Psoas muscle (tissue), 8 donors: ENCODE measurements around the gene MRPL3. TPM values are rescaled to one million over a fixed set of nuclear protein-coding genes. Genes with fewer than 3 reads are reported as not detected.

Experiments used
- ATAC-seq, 4 donors: fragments of 200-7000 bp; cut with Tn5 transposase; one replicate each; pipeline ENCODE4 v1.9.1; 2020; ENCODE audit warnings: moderate library complexity in 3 of 4, mild to moderate bottlenecking in 2 of 4
- DNase-seq, 2 donors: peaks; one replicate each; pipeline ENCODE4 v3.0.0-alpha.2; 2020
- H3K27ac ChIP-seq: fragments of 200-600 bp; one replicate; pipeline ENCODE4 v1.8.0; 2022
- H3K27me3 ChIP-seq, 3 donors: fragments of 200-600 bp in 1 of 3; one replicate each; pipeline versions ENCODE4 v1.6.1 to v1.8.0; 2013 to 2022; ENCODE audit warnings: low read length in 2 of 3, mild to moderate bottlenecking in 2 of 3, moderate library complexity in 1 of 3; ENCODE audit not compliant: insufficient read depth in 3 of 3
- H3K36me3 ChIP-seq, 2 donors: fragments of 200-600 bp in 1 of 2; one replicate each; pipeline versions ENCODE4 v1.6.1 to v1.8.0; 2013 to 2022; ENCODE audit warnings: low read depth in 1 of 2, mild to moderate bottlenecking in 1 of 2, moderate library complexity in 1 of 2; ENCODE audit not compliant: insufficient read depth in 1 of 2
- H3K4me1 ChIP-seq: fragments of 200-600 bp; one replicate; pipeline ENCODE4 v1.8.0; 2022
- H3K4me3 ChIP-seq: fragments of 200-600 bp; one replicate; pipeline ENCODE4 v1.8.0; 2022; ENCODE audit warnings: mild to moderate bottlenecking
- H3K9me3 ChIP-seq: fragments of 200-600 bp; one replicate; pipeline ENCODE4 v1.8.0; 2022
- WGBS, 3 donors: extraction: QIAGEN DNeasy Blood & Tissue Kit; methylation state at CpG; one replicate each; pipeline versions ENCODE4 v1.1.6 to v1.1.7; 2013; 5-methylcytosine and 5-hydroxymethylcytosine counted together
- intact Hi-C, 2 donors: fragments of 100-400 bp; cut with DNase I; formaldehyde crosslinking; loops; one replicate each; pipeline versions ENCODE4 v1.11.0 to v1.14.2; 2022
- polyA plus RNA-seq, 3 donors: library from polyadenylated mRNA; stranded (reverse); fragments of 200-250 nt; gene quantifications; one replicate each; pipeline ENCODE4 v1.2.3, GENCODE V29; 2013
- total RNA-seq, 4 donors: library from RNA; stranded (reverse); fragmentation: NEBNext Ultra II Directional in 2 of 4; extraction: Animal tissue kit (Norgen Biotek cat#: 25700) in 2 of 4; gene quantifications; one replicate each; pipeline versions ENCODE4 v1.2.1 to v1.2.4, GENCODE V29; 2021 to 2023
- TF ChIP-seq, protein P1 (sequence below): fragments of 200-600 bp; IDR thresholded peaks from one replicate; pipeline ENCODE4 v1.8.0; 2022; ENCODE audit warnings: antibody characterized with exemption
- donor health status: healthy with polysubstance abuse.
- donor health status: DM: no; HTN: no; CAD: no; lungs with moderate emphysema.
- donor health status: Bipolar disorder and iron deficiency.
- donor health status: healthy.
- donor health status: DM: yes; HTN: yes; CAD: no.
- donor health status: DM: no; HTN: no; CAD: no.
- donor health status: DM: no; HTN: no; CAD: no.
- donor health status: DM: yes; HTN: yes; CAD: no.

The MRPL3 gene
- total and polyA plus RNA-seq, 7 donors, result 53.0 to 156 (median 85.5) TPM

DNA sequence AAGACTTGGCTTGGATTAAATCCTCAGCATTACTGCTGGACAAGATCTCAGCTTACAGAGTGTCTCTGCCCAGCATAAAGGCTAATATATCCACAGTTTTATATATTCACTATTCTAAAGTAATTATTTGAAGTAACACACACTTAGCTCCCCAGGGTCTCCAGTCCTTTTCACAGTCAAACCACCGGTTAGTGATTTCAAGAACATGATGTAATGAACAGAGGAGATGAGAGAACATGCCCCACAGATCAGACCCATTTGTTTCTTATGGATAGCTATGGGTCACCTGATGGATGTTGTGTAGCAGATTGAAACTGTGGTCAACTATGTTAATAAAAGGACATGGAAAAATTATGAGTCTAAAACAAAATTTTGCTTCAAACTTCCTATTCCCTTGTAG, 44.8 kb upstream of the MRPL3 start:
- WGBS, 3 donors, result 63 to 79% (median 71%) methylated on average over 1 of the region's 1 CpG
- TF ChIP-seq, protein P1, sequence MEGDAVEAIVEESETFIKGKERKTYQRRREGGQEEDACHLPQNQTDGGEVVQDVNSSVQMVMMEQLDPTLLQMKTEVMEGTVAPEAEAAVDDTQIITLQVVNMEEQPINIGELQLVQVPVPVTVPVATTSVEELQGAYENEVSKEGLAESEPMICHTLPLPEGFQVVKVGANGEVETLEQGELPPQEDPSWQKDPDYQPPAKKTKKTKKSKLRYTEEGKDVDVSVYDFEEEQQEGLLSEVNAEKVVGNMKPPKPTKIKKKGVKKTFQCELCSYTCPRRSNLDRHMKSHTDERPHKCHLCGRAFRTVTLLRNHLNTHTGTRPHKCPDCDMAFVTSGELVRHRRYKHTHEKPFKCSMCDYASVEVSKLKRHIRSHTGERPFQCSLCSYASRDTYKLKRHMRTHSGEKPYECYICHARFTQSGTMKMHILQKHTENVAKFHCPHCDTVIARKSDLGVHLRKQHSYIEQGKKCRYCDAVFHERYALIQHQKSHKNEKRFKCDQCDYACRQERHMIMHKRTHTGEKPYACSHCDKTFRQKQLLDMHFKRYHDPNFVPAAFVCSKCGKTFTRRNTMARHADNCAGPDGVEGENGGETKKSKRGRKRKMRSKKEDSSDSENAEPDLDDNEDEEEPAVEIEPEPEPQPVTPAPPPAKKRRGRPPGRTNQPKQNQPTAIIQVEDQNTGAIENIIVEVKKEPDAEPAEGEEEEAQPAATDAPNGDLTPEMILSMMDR, result no peak
- no peaks in the 10 kb centered on the region for H3K9me3 ChIP-seq

DNA sequence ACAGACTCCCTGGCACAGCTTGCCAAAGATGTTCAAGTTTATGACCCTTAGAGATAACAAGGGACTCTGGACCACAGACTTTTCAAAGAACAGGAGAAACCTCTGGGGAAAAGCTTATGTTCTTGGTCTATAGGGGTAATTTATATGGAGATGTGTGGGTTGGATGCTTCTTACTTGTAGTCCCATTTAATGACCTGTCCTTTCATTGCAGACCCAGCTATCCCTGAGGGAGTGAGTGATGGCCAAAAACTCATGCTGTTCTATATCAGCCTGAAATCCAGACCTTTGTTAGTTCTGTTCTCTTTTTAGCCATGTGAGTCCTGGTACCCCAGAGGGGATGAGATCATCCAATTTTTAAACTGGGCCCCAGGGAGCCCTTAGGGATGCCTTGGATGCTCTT, 43.7 kb upstream of the MRPL3 start:
- Histone ChIP-seq H3K4me1 (no peaks in the 10 kb centered on the region), H3K27ac (no peak overlapping the region), H3K36me3 (no peaks in the 10 kb centered on the region), H3K9me3 (no peaks in the 10 kb centered on the region), H3K4me3 (no peak overlapping the region), H3K27me3 (peaks cover 0 to 3% (median 0%) of the 10 kb centered on the region in 3 donors)
- ATAC-seq (no peak), DNase-seq (no peak)
- TF ChIP-seq, protein P1, result no peak
- intact Hi-C loops, result no loop called here

More for the DNA sequence above, 44.8 kb upstream of the MRPL3 start:
- H3K36me3 ChIP-seq, result no peaks in the 10 kb centered on the region
- no peak overlapping the region for H3K4me3 ChIP-seq
- peaks cover 0 to 3% (median 0%) of the 10 kb centered on the region in 3 donors for H3K27me3 ChIP-seq
- DNase-seq (no peak), ATAC-seq (no peak)
- H3K4me1 ChIP-seq, result no peaks in the 10 kb centered on the region
- intact Hi-C loops, result no loop called here
- H3K27ac ChIP-seq, result no peak overlapping the region

- 75 to 80% (median 76%) methylated on average over 2 of the region's 2 CpGs for WGBS, 3 donors
Observed at GRCh38 chr3:131544557-131544956, 41.8 kb upstream of the MRPL3 start.

DNA sequence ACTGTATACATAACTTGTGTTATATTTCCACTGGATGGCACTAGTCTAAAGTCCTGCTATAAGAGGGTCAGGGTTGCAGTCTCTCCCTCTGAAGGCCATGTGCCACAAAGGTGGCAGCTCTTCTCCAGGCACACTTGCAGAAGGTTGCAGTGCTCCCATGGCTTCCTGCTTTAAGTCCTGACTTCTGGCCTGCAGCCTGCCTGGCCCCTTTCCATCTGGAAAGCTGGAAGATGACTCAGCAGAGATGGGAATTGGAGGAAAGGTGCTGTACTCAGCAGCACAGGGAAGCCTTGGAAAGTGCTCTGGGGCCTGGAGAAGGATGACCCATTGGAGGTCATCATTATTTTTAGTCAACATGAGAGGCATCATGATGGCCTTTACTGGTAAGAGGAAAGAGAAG, 40.9 kb upstream of the MRPL3 start:
- ATAC-seq (peak; percentile 91 to 98 (median 96)), DNase-seq (peak; percentile 65 to 78)
- H3K9me3 ChIP-seq, result no peaks in the 10 kb centered on the region
- no peaks in the 10 kb centered on the region for H3K4me1 ChIP-seq
- peaks cover 0 to under 1% (median 0%) of the 10 kb centered on the region in 3 donors for H3K27me3 ChIP-seq
- intact Hi-C loops, result no loop called here
- H3K4me3 ChIP-seq, result no peak overlapping the region
- peak overlapping the region; percentile 13 for H3K27ac ChIP-seq
- H3K36me3 ChIP-seq, result no peaks in the 10 kb centered on the region
- TF ChIP-seq, protein P1, result no peak

More at GRCh38 chr3:131544557-131544956, 41.8 kb upstream of the MRPL3 start:
- H3K4me1 ChIP-seq, result no peaks in the 10 kb centered on the region
- H3K36me3 ChIP-seq, result no peaks in the 10 kb centered on the region
- H3K4me3 ChIP-seq, result no peak overlapping the region
- ATAC-seq (no peak), DNase-seq (no peak)
- TF ChIP-seq, protein P1, result no peak
- no peaks in the 10 kb centered on the region for H3K9me3 ChIP-seq
- intact Hi-C loops, result no loop called here
- H3K27me3 ChIP-seq, result peaks cover 0 to 3% (median 0%) of the 10 kb centered on the region in 3 donors
- H3K27ac ChIP-seq, result peak overlapping the region; percentile 13

GRCh38 chr3:131541288-131541687, 38.5 kb upstream of the MRPL3 start:
- no peak overlapping the region for H3K27ac ChIP-seq
- WGBS, 3 donors, result 88 to 100% (median 93%) methylated on average over 1 of the region's 1 CpG
- H3K36me3 ChIP-seq, result no peaks in the 10 kb centered on the region
- DNase-seq (no peak), ATAC-seq (no peak)
- no peaks in the 10 kb centered on the region for H3K27me3 ChIP-seq
- H3K9me3 ChIP-seq, result no peaks in the 10 kb centered on the region
- no peaks in the 10 kb centered on the region for H3K4me1 ChIP-seq
- no peak overlapping the region for H3K4me3 ChIP-seq
- TF ChIP-seq, protein P1, result no peak
- intact Hi-C loops, result no loop called here
